GM21825 (cell line): ENCODE measurements around the gene TDRD10.

Experiments
- ATAC-seq: cut with Tn5 transposase; IDR thresholded peaks from one replicate; pipeline ENCODE4 v1.9.1; 2021; ENCODE audit warnings: mild to moderate bottlenecking, moderate library complexity; ENCODE audit not compliant: unreplicated experiment

TDRD10 gene

GRCh38 chr1:154575951-154576566, 74.0 kb downstream of the TDRD10 start:
- ATAC-seq: no peak

DNA sequence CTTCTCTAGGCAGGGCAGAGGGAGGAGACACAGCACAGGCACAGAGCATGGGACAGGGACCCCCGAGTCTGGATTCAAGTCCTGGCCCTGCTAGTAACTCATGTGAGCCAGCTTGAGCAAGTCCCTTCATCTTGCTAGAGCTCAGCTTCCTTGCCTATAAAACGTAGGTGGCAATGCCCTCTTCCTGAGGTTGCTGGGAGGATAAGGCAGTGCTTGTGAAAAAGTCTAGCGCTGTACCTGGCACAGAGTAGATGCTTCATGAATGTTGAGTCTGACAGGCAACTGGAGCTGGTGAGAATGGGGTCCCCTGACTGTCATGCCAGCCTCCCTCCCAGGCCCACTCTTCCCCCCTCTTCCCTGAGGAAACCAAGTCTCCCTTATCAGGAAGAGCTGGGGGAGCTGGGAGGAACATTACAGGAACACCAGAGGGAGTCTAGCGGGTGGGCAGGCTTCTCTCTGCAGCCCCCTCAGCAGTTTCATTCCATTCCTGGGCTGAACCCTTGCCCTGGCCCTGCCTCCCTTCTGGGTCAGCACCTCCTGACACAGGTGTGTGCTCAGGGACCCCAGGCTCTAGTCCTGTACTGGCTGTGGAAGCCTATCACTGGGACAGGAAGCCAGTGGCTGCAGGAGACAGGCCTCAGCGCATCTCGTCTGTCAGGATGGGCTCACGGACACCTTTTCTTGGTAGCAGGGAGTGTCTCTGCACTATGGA, 75.5 kb downstream of the TDRD10 start:
- ATAC-seq: no peak

DNA sequence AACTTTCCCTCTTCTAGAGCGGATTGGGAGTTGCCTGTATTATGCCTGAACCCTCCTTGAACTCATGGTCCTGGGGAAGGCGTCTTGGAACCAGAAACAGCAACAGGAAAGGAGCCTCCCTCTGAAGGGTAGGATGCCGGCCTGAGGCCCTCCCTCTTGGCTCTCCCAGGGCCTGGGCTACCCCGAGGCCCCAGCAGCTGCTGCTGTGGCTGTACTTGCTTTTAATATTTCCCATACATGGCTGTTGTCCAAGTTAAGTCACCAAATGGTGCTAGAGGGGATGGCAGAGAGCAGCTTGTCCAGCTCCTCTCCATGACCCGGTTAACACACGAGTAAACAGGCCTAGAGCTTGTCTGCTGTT, 76.0 kb downstream of the TDRD10 start:
- ATAC-seq: no peak

- no peak for ATAC-seq
These were observed 77.4 kb downstream of the TDRD10 start for GRCh38 chr1:154579374-154579773.

- no peak for ATAC-seq
These were observed 79.7 kb downstream of the TDRD10 start for GRCh38 chr1:154581766-154582165.

- ATAC-seq: no peak
These were observed 80.9 kb downstream of the TDRD10 start for GRCh38 chr1:154582885-154583284.

DNA sequence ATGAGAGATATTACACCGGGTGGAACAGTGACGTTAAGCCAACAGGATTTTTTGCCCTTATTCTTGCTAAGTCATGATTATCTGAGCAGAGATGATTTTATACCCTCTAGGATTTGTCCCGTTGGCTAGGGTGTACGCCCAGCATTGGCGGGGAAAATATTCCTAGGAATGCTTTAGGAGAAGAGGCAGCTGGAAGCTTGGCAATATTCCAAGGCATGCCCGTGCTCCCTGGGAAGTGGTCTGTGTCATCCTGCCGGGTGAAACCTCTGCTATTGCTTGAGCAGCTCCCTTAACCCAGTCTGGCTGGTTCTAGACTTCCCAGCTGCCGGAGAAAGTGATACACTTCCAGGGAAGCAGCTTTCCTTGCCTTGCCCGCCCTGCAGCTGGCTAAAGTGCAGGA, 81.8 kb downstream of the TDRD10 start:
- no peak for ATAC-seq

DNA sequence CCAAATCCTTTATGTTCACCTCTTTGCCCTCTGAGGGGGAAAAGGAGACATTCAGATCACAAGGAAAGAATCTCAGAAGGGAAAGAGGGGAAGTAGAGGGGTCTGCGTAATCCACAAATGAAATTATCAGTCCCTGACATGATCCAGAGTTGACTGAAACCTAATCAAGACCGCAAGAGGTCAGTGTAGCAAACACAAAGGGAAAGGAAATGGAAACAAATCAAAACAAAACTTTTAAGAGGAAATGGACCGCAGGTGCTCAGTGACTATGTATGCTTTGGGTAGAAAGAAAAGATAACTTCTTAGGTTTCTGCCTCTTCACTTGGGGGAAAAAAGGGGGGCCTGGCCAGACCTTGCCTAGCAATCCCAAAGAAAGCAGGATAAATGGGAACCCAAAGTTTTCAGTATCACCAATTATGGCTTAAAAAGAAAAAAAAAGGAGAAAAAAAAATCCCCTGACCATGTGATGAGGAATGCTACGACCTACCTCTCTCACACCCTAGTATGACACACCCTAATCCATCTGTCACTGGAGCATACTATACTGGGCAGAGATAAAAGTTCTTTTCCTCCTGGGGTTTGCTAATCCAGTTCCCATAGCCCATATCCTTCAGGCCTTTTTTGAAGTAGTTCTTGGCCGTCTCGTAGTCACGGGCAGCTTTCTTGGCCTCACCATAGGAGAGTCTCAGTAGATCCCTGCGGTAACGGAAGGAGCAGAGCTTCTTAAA, 82.4 kb downstream of the TDRD10 start:
- no peak for ATAC-seq

GRCh38 chr1:154586231-154586630, 84.2 kb downstream of the TDRD10 start:
- no peak for ATAC-seq

GRCh38 chr1:154586641-154587040, 84.6 kb downstream of the TDRD10 start:
- ATAC-seq: no peak

DNA sequence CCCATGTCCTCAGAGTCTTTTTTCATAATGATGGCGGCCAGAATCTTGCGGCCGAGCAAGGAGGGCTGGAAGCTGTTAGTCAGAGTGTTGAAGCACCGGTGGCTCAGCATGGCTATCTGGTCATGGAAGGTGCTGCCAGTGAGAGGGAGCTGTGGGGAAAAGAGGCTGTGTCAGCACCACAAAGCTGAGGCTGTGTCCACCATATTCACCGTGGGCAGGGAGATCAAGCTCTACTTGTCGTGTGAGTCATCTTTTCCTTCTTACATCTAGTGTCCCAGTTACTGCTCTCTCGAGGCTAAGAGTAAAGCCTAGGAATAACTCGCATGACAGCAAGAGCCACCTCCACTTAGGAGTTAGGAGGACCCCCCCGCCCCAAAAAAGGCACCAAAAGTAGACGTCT, 87.8 kb downstream of the TDRD10 start:
- ATAC-seq: no peak

- ATAC-seq: no peak
These were observed 88.7 kb downstream of the TDRD10 start for GRCh38 chr1:154590756-154591155.

DNA sequence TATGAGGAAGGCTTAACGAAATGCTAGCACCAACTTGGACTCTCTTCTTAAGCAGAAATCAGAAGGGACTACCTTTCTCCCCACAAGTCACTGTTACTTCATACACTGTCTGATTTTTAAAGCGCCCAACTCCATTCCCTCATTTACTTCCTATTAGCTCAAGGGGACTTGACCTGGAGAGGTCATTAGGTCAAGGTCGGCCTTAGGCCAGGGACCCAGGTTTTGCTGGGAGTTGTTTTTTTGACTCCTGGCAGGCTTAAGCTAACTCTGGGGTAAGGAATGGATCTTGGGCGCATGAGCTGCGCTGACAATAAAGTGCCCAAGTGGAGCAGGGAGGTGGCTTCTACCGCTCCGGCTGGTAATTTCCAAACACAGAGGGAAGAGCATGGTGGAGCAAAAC, 89.2 kb downstream of the TDRD10 start:
- no peak for ATAC-seq

- no peak for ATAC-seq
These were observed 91.4 kb downstream of the TDRD10 start for GRCh38 chr1:154593390-154593789.

DNA sequence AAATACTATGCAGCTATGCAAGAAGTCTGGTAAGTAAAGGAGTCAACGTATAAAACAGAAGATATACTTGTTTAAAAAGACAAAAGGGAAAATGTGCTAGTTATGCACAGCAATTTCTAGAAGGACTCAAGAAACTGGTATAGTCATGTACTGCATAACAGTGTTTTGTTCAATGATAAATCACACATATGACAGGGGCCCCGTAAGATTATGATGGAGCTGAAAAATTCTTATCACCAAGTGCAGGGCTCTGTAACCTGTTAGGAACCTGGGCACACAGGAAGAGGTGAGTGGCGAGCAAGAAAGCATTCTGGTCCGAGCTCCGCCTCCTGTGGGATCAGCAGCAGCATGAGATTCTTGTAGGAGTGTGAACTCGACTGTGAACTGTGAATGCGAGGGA, 92.8 kb downstream of the TDRD10 start:
- no peak for ATAC-seq

GRCh38 chr1:154595621-154596020, 93.6 kb downstream of the TDRD10 start:
- ATAC-seq: no peak
